ENCODE data around the gene RAVER1. TPM values are rescaled to one million over a fixed set of nuclear protein-coding genes. Genes with fewer than 3 reads are reported as not detected.

Gene RAVER1
- total and polyA plus RNA-seq, 9 of the 15 experiments (the other 6 are each of a cell fraction or from before 2014, with no cell fraction given): 0.06 to 113 (median 7.0) TPM

DNA sequence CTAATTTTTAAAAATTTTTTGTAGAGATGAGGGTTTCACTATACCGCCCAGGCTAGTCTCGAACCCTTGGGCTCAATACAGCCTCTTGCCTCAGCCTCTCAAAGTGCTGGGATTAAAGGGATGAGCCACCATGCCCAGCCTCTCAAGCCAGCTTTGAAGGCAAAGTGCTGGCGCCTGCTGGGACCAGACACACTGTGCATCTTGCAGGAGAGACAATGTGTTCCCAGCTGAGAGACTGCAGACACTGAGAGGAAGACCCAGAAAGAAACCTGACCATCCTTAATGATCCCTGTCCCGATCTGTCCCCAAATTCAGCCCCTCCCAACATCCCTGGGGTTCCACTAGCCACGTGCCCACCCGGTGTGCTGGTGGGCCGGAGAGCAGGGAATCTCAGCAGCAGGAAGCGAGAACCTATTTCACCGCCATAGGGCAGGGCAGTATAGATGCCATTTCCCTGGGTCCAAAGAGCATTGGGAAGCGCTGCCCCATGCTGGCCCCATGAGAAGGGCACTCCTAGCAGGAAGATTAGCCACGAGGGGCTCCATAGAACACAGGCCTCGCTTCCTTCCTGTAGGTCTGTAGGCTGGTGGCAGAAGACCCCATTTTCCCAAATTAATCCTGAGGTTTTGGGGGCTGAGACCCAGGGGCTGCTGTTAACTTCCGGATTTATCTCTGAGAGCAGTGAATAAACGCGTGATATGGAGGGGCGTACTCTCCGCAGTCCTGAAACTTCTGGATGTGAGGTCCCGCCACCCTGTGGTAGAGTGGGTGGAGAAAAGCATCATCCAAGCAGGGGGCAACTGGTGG lies 968 bp downstream of the RAVER1 start:
- in situ Hi-C loops (cut with MboI): no loop called here
- H4K20me1 ChIP-seq (replicated peaks; ENCODE audit: control insufficient read depth, insufficient read depth, low read length): peaks cover 10% of the 10 kb centered on the region; the same call in 1 of the 2 replicates
- H3K27ac ChIP-seq (ENCODE audit: extremely low read depth, low read depth, low read length): peak overlapping the region; percentile 98
- H3K27me3 ChIP-seq (ENCODE audit: control insufficient read depth in 2 of 2, insufficient read depth in 2 of 2, low read length in 2 of 2): no peaks in the 10 kb centered on the region
- peaks cover 15 to 54% of the 10 kb centered on the region in 2 experiments; a peak in 4 of 5 replicates for H3K4me1 ChIP-seq (replicated peaks in 1 of 2; ENCODE audit: control insufficient read depth in 2 of 2, insufficient read depth in 2 of 2, low read length in 2 of 2)
- H3K79me2 ChIP-seq (ENCODE audit: control insufficient read depth, insufficient read depth, low read length): peaks cover 80% of the 10 kb centered on the region
- H3K36me3 ChIP-seq (ENCODE audit: control insufficient read depth, insufficient read depth, low read length): peaks cover 48% of the 10 kb centered on the region
- H3K4me3 ChIP-seq: peak overlapping the region; percentile 93
- FAIRE-seq: no peak
- BruUV-seq (replicated peaks): no TSS peak
- intact Hi-C loops (cut with micrococcal nuclease): loop anchor here (1.0 to 2.0 kb wide), 3 partner anchors 16 to 246 kb away; partner anchors contain the start of genes FDX2, ICAM5 and SHFL
- peak overlapping the region; percentile 86; the same call in 1 of the 2 replicates for H2AFZ ChIP-seq (ENCODE audit: low read depth, low read length)
- peak in 1 of 4 experiments; percentile 24 for DNase-seq (ENCODE audit: extremely low read depth in 1 of 4, low spot score in 3 of 4)
- no peaks in the 10 kb centered on the region for H3K9me3 ChIP-seq (replicated peaks; ENCODE audit: control insufficient read depth, insufficient read depth, low read depth, low read length)
- H3K4me2 ChIP-seq (ENCODE audit: insufficient read depth, low read length): peak overlapping the region; percentile 92
- H3K9ac ChIP-seq (ENCODE audit: insufficient read depth in 1 of 2, low read depth in 2 of 2, low read length in 2 of 2): peak overlapping the region; percentile 96 to 99
- POLR2A ChIA-PET: interaction anchor here (0.6 to 3.9 kb wide), 13 partner anchors 8 to 235 kb away, joined by 3 to 29 read pairs (median 5); partner anchors contain the start of gene ICAM5
- CTCF ChIA-PET (ENCODE audit: low intra/inter-chr PET ratio): no interaction called here
- ATAC-seq: no peak
- WGBS (ENCODE audit: insufficient coverage, low coverage, missing lambda C conversion rate): 10% methylated on average over 18 of the region's 18 CpGs
- H3K9me1 ChIP-seq (ENCODE audit: control insufficient read depth, insufficient read depth, low read length): no peaks in the 10 kb centered on the region
- no peak for TF ChIP-seq HNRNPK (IDR thresholded peaks at IDR 0.05; ENCODE audit: low read depth, low read length, poor library complexity, severe bottlenecking)
- TF ChIP-seq ZNF561 (CRISPR knock-in tag; conservative IDR thresholded peaks at IDR 0.05): no peak
- 0 out of 4 replicates have a peak, but pooled peaks of 1 of the 2 experiments have one; percentile 5 for TF ChIP-seq RAD21 (CRISPR knock-in tag; conservative IDR thresholded peaks at IDR 0.05 in 1 of 2, IDR thresholded peaks at IDR 0.05 in 1 of 2)
- TF ChIP-seq, protein P1, sequence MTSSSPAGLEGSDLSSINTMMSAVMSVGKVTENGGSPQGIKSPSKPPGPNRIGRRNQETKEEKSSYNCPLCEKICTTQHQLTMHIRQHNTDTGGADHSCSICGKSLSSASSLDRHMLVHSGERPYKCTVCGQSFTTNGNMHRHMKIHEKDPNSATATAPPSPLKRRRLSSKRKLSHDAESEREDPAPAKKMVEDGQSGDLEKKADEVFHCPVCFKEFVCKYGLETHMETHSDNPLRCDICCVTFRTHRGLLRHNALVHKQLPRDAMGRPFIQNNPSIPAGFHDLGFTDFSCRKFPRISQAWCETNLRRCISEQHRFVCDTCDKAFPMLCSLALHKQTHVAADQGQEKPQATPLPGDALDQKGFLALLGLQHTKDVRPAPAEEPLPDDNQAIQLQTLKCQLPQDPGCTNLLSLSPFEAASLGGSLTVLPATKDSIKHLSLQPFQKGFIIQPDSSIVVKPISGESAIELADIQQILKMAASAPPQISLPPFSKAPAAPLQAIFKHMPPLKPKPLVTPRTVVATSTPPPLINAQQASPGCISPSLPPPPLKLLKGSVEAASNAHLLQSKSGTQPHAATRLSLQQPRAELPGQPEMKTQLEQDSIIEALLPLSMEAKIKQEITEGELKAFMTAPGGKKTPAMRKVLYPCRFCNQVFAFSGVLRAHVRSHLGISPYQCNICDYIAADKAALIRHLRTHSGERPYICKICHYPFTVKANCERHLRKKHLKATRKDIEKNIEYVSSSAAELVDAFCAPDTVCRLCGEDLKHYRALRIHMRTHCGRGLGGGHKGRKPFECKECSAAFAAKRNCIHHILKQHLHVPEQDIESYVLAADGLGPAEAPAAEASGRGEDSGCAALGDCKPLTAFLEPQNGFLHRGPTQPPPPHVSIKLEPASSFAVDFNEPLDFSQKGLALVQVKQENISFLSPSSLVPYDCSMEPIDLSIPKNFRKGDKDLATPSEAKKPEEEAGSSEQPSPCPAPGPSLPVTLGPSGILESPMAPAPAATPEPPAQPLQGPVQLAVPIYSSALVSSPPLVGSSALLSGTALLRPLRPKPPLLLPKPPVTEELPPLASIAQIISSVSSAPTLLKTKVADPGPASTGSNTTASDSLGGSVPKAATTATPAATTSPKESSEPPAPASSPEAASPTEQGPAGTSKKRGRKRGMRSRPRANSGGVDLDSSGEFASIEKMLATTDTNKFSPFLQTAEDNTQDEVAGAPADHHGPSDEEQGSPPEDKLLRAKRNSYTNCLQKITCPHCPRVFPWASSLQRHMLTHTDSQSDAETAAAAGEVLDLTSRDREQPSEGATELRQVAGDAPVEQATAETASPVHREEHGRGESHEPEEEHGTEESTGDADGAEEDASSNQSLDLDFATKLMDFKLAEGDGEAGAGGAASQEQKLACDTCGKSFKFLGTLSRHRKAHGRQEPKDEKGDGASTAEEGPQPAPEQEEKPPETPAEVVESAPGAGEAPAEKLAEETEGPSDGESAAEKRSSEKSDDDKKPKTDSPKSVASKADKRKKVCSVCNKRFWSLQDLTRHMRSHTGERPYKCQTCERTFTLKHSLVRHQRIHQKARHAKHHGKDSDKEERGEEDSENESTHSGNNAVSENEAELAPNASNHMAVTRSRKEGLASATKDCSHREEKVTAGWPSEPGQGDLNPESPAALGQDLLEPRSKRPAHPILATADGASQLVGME (CRISPR knock-in tag; IDR thresholded peaks at IDR 0.05): no peak
- 0 out of 4 replicates have a peak, but pooled peaks of 1 of the 2 experiments have one; percentile 18 for TF ChIP-seq FOXA3 (CRISPR knock-in tag; conservative IDR thresholded peaks at IDR 0.05 in 1 of 2, IDR thresholded peaks at IDR 0.05 in 1 of 2)
- no peak for TF ChIP-seq ZNF589 (CRISPR knock-in tag; IDR thresholded peaks at IDR 0.05; ENCODE audit: low read depth)
- TF ChIP-seq SLC30A9 (CRISPR knock-in tag; IDR thresholded peaks at IDR 0.05): no peak
- TF ChIP-seq, protein P2, sequence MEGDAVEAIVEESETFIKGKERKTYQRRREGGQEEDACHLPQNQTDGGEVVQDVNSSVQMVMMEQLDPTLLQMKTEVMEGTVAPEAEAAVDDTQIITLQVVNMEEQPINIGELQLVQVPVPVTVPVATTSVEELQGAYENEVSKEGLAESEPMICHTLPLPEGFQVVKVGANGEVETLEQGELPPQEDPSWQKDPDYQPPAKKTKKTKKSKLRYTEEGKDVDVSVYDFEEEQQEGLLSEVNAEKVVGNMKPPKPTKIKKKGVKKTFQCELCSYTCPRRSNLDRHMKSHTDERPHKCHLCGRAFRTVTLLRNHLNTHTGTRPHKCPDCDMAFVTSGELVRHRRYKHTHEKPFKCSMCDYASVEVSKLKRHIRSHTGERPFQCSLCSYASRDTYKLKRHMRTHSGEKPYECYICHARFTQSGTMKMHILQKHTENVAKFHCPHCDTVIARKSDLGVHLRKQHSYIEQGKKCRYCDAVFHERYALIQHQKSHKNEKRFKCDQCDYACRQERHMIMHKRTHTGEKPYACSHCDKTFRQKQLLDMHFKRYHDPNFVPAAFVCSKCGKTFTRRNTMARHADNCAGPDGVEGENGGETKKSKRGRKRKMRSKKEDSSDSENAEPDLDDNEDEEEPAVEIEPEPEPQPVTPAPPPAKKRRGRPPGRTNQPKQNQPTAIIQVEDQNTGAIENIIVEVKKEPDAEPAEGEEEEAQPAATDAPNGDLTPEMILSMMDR (IDR thresholded peaks at IDR 0.05 in 2 of 3, conservative IDR thresholded peaks at IDR 0.05 in 1 of 3; ENCODE audit: insufficient read depth in 2 of 3, low read depth in 1 of 3, low read length in 3 of 3): 0 out of 6 replicates have a peak, but pooled peaks of 1 of the 3 experiments have one; percentile 3
- TF ChIP-seq ZNF431 (CRISPR knock-in tag; IDR thresholded peaks at IDR 0.05): 0 out of 2 replicates have a peak, but pooled peaks have one; percentile 45
- TF ChIP-seq NFIX (CRISPR knock-in tag; IDR thresholded peaks at IDR 0.05; ENCODE audit: low read depth): no peak
- no peak for TF ChIP-seq GTF2A2 (tag; IDR thresholded peaks at IDR 0.05)
- no peak for TF ChIP-seq TGIF2 (CRISPR knock-in tag; IDR thresholded peaks at IDR 0.05)

Data from K562 (cell line).